K562 (cell line): ENCODE results near the gene A4GALT. TPM values are rescaled to one million over a fixed set of nuclear protein-coding genes. Genes with fewer than 3 reads are reported as not detected.

Source experiments
- ATAC-seq: fragments of 200-7000 bp; cut with Tn5 transposase; 3 replicates; pipeline ENCODE4 v1.9.1; 2020; ENCODE audit warnings: moderate library complexity
- Bru-seq: library from RNA; stranded (reverse); fragments of 400-500 nt; gene quantifications from one replicate; lab custom pipeline; 2021; lab: Mats Ljungman, UMichigan
- BruChase-seq, 2 experiments: library from RNA; stranded (reverse); fragments of 400-500 nt; gene quantifications; one replicate each; lab custom pipeline; 2021; lab: Mats Ljungman, UMichigan
- BruUV-seq: library from RNA; stranded (reverse); fragments of 400-500 nt; replicated peaks from 2 replicates; lab custom pipeline; 2021; lab: Mats Ljungman, UMichigan
- CTCF ChIA-PET: fragments of 300-600 bp; formaldehyde crosslinking; extraction: SDS; loops from one replicate; lab custom pipeline; 2021; ENCODE audit warnings: low intra/inter-chr PET ratio; lab: Yijun Ruan, JAX
- POLR2A ChIA-PET: fragments of 300-600, 350-650 bp; sonication (Branson Sonifier 250); formaldehyde crosslinking; extraction: SDS; loops from one replicate; lab custom pipeline; 2021; ENCODE audit warnings: antibody characterized with exemption, inconsistent platforms; lab: Yijun Ruan, JAX
- DNase-seq, 4 experiments: peaks; one replicate each; pipeline versions ENCODE4 v3.0.0 to v3.0.0-alpha.2; 2011 to 2018; ENCODE audit warnings: low spot score in 3 of 4, mixed read lengths in 3 of 4; ENCODE audit errors: extremely low read depth in 1 of 4
- FAIRE-seq: peaks from 2 replicates; lab custom pipeline; 2011; peaks lifted over from hg19 to GRCh38; lab: Jason Lieb, UNC
- H2AFZ ChIP-seq: 2 replicates; pipeline ENCODE4 v1.6.0; 2011; ENCODE audit warnings: low read depth, low read length, control low read depth, inconsistent platforms
- H3K27ac ChIP-seq: fragments of 200-600 bp; 3 replicates; pipeline ENCODE4 v1.8.0; 2011; ENCODE audit warnings: low read depth, mild to moderate bottlenecking, control low read depth, inconsistent platforms, low read length, moderate library complexity, mixed read lengths; ENCODE audit errors: extremely low read depth
- H3K27me3 ChIP-seq, 2 experiments: fragments of 300-600 bp in 1 of 2; 2 replicates in 1 of 2; 3 replicates in 1 of 2; pipeline versions ENCODE4 v1.6.0 to v1.8.0; 2011; ENCODE audit warnings: inconsistent platforms in 2 of 2, low read length in 2 of 2, mild to moderate bottlenecking in 1 of 2, mixed read lengths in 1 of 2, moderate library complexity in 1 of 2; ENCODE audit not compliant: control insufficient read depth in 2 of 2, insufficient read depth in 2 of 2
- H3K36me3 ChIP-seq: fragments of 300-600 bp; 3 replicates; pipeline ENCODE4 v1.8.0; 2011; ENCODE audit warnings: mild to moderate bottlenecking, low read length, inconsistent platforms; ENCODE audit not compliant: control insufficient read depth, insufficient read depth
- H3K4me1 ChIP-seq, 2 experiments: fragments of 200-600 bp in 1 of 2; replicated peaks in 1 of 2; 2 replicates in 1 of 2; 3 replicates in 1 of 2; pipeline versions ENCODE4 v1.5.1 to v1.8.0; 2011; ENCODE audit warnings: inconsistent platforms in 2 of 2, low read length in 2 of 2, mild to moderate bottlenecking in 1 of 2, mixed read lengths in 1 of 2, moderate library complexity in 1 of 2; ENCODE audit not compliant: control insufficient read depth in 2 of 2, insufficient read depth in 2 of 2
- H3K4me2 ChIP-seq: 2 replicates; pipeline ENCODE4 v1.6.1; 2011; ENCODE audit warnings: low read length, control low read depth, inconsistent platforms, mixed read lengths; ENCODE audit not compliant: insufficient read depth
- H3K4me3 ChIP-seq: fragments of 200-600 bp; sonication (generic), shearing (Covaris generic); 2 replicates; pipeline ENCODE4 v1.5.1; 2016; ENCODE audit warnings: control low read depth, inconsistent platforms
- H3K79me2 ChIP-seq: fragments of 200-600 bp; 3 replicates; pipeline ENCODE4 v1.8.0; 2011; ENCODE audit warnings: low read length, inconsistent platforms; ENCODE audit not compliant: control insufficient read depth, insufficient read depth
- H3K9ac ChIP-seq, 2 experiments: 2 replicates each; pipeline versions ENCODE4 v1.6.0 to v1.6.1; 2011; ENCODE audit warnings: low read depth in 2 of 2, low read length in 2 of 2, control low read depth in 1 of 2, inconsistent platforms in 1 of 2, mild to moderate bottlenecking in 1 of 2, mixed read lengths in 1 of 2; ENCODE audit not compliant: insufficient read depth in 1 of 2
- H3K9me1 ChIP-seq: one replicate; pipeline ENCODE4 v1.6.0; 2011; ENCODE audit warnings: inconsistent platforms, mild to moderate bottlenecking, low read length, moderate library complexity; ENCODE audit not compliant: control insufficient read depth, insufficient read depth
- H3K9me3 ChIP-seq: replicated peaks from 2 replicates; pipeline ENCODE4 v1.5.1; 2011; ENCODE audit warnings: low read depth, low read length, inconsistent platforms; ENCODE audit not compliant: control insufficient read depth, insufficient read depth
- H4K20me1 ChIP-seq: replicated peaks from 2 replicates; pipeline ENCODE4 v1.6.1; 2011; ENCODE audit warnings: low read length, inconsistent platforms, mixed read lengths; ENCODE audit not compliant: control insufficient read depth, insufficient read depth
- E2F1 ChIP-seq: sonication (generic); formaldehyde crosslinking; IDR thresholded peaks from 2 replicates; pipeline ENCODE4 v1.8.1; 2023; ENCODE audit warnings: mild to moderate bottlenecking, missing genetic modification reagents, moderate library complexity
- EP400 ChIP-seq: fragments of 450-650 bp; IDR thresholded peaks from 2 replicates; pipeline ENCODE4 v1.6.1; 2017; ENCODE audit warnings: antibody characterized with exemption, mild to moderate bottlenecking, moderate library complexity
- GATA2 ChIP-seq: sonication (generic); formaldehyde crosslinking; IDR thresholded peaks from 2 replicates; pipeline ENCODE4 v1.4.0; 2020; ENCODE audit warnings: mild to moderate bottlenecking, missing genetic modification reagents
- HLTF ChIP-seq: fragments of 450-650 bp; IDR thresholded peaks from 2 replicates; pipeline ENCODE4 v1.6.1; 2016
- HNRNPH1 ChIP-seq: fragments of 200-400 bp; formaldehyde crosslinking; optimal IDR thresholded peaks from 2 replicates; pipeline ENCODE3; 2017; ENCODE audit warnings: low read depth, mild to moderate bottlenecking, low read length, moderate library complexity
- ID3 ChIP-seq, 2 experiments: fragments of 250-450 bp in 1 of 2; fragments of 450-650 bp in 1 of 2; sonication (Bioruptor Pico) in 1 of 2; IDR thresholded peaks; 2 replicates each; pipeline versions ENCODE4 v1.6.1 to v1.8.0; 2016 to 2021; ENCODE audit warnings: mild to moderate bottlenecking in 2 of 2, moderate library complexity in 2 of 2, missing compliant biosample characterization in 1 of 2, missing genetic modification characterization in 1 of 2
- IFI16 ChIP-seq: fragments of 250-450 bp; sonication (Bioruptor Pico); IDR thresholded peaks from 2 replicates; pipeline ENCODE4 v2.1.2; 2022; ENCODE audit warnings: mild to moderate bottlenecking, inconsistent platforms
- TCF15 ChIP-seq: fragments of 250-450 bp; sonication (Bioruptor Pico); IDR thresholded peaks from 2 replicates; pipeline ENCODE4 v1.8.0; 2022; ENCODE audit warnings: moderate library complexity, mild to moderate bottlenecking, inconsistent platforms
- TOE1 ChIP-seq, 2 experiments: fragments of 450-650 bp in 1 of 2; sonication (generic) in 1 of 2; formaldehyde crosslinking in 1 of 2; IDR thresholded peaks; 2 replicates each; pipeline versions ENCODE4 v1.7.1 to v1.8.0; 2016 to 2022; ENCODE audit warnings: borderline replicate concordance in 2 of 2, mild to moderate bottlenecking in 2 of 2, antibody characterized with exemption in 1 of 2, inconsistent platforms in 1 of 2, low read depth in 1 of 2, missing genetic modification reagents in 1 of 2, moderate library complexity in 1 of 2
- ZBTB49 ChIP-seq: sonication (generic); formaldehyde crosslinking; IDR thresholded peaks from 2 replicates; pipeline ENCODE4 v1.8.0; 2022; ENCODE audit warnings: missing genetic modification reagents, mild to moderate bottlenecking, borderline replicate concordance
- ZNF764 ChIP-seq: fragments of 250-450 bp; sonication (Bioruptor Pico); IDR thresholded peaks from 2 replicates; pipeline ENCODE4 v1.4.0; 2020; ENCODE audit warnings: low read depth, mild to moderate bottlenecking, moderate library complexity
- WGBS: fragments of 100-300 bp; shearing (Covaris generic); methylation state at CpG from one replicate; pipeline ENCODE4 v1.1.6; 2016; ENCODE audit warnings: low coverage, mixed read lengths; ENCODE audit not compliant: insufficient coverage; ENCODE audit errors: missing lambda C conversion rate; 5-methylcytosine and 5-hydroxymethylcytosine counted together
- in situ Hi-C: fragments of 300-500 bp; cut with MboI; formaldehyde crosslinking; loops from 4 replicates; pipeline ENCODE4 v1.15.0; 2018; ENCODE audit warnings: inconsistent platforms, mixed read lengths
- intact Hi-C: fragments of 100-400 bp; cut with micrococcal nuclease; formaldehyde crosslinking; loops from 2 replicates; pipeline ENCODE4 v1.14.2; 2022
- long read RNA-seq, 3 experiments: library from polyadenylated mRNA in 2 of 3; library from RNA in 1 of 3; unstranded in 2 of 3; stranded (forward) in 1 of 3; transcript quantifications; one replicate each; pipeline ENCODE4 v2.0.0, GENCODE V29; 2019 to 2022
- polyA minus RNA-seq, 3 experiments: library from RNA; depleted of rRNA, polyadenylated mRNA; stranded (reverse); fragments of >200 nt; gene quantifications; 2 replicates each; pipeline ENCODE4 v1.2.3, GENCODE V29; 2011
- polyA plus RNA-seq, 8 experiments: library from polyadenylated mRNA; depleted of rRNA in 4 of 8; stranded (reverse) in 5 of 8; unstranded in 3 of 8; fragments of >200 nt; fragmentation: Nextera tagmentation in 2 of 8; fragmentation: Illumina TruSeq in 1 of 8; extraction: Ambion mirVana in 2 of 8; extraction: Trizol in 1 of 8; gene quantifications; 2 replicates each; pipeline versions ENCODE4 v1.2.1 to v1.2.3, GENCODE V29; 2011 to 2014; ENCODE audit warnings: inconsistent platforms in 1 of 8, missing spikeins in 1 of 8
- total RNA-seq, 7 experiments: library from RNA; depleted of rRNA in 6 of 7; stranded (reverse); fragments of >200 nt in 6 of 7; fragmentation: Illumina TruSeq in 2 of 7; extraction: Trizol in 2 of 7; gene quantifications; 2 replicates each; pipeline versions ENCODE4 v1.2.1 to v1.2.3, GENCODE V29; 2011 to 2021; ENCODE audit warnings: low replicate concordance in 1 of 7

A4GALT gene
- 1.2 TPM in 1 of 2 replicates, not detected in the other for total RNA-seq (2011; cell fraction: chromatin; rRNA removed; ENCODE audit: low replicate concordance)
- total RNA-seq (2011; cell fraction: nucleolus; rRNA removed), result 1.0 TPM in 1 of 2 replicates, not detected in the other
- not detected in 2 replicates for total RNA-seq (2011; cell fraction: nucleoplasm; rRNA removed)
- not detected in 2 replicates for total RNA-seq (2014; rRNA removed)
- total RNA-seq (2014; rRNA removed; fragmentation: Illumina TruSeq; extraction: Trizol), result not detected in 2 replicates
- not detected in 2 replicates for total RNA-seq (2015; rRNA removed; fragmentation: Illumina TruSeq; extraction: Trizol)
- 0.11 TPM in 1 of 2 replicates, not detected in the other for total RNA-seq (2021)
- polyA plus RNA-seq (2011; rRNA removed), result 0.07 and 0.27 TPM in 2 replicates
- polyA plus RNA-seq (2011; cell fraction: cytosol; rRNA removed), result 0.21 and 0.58 TPM in 2 replicates
- polyA plus RNA-seq (2011; cell fraction: nucleus; rRNA removed), result 0.06 and 0.17 TPM in 2 replicates
- not detected in 2 replicates for polyA plus RNA-seq (2012)
- polyA plus RNA-seq (2014; fragmentation: Illumina TruSeq; extraction: Trizol), result not detected in 2 replicates
- not detected for polyA plus RNA-seq (2014; fragmentation: Nextera tagmentation; extraction: Ambion mirVana)
- not detected in 2 replicates for polyA plus RNA-seq (2014; rRNA removed)
- 0.09 TPM in 1 of 2 replicates, not detected in the other for polyA minus RNA-seq (2011; rRNA and poly(A)+ RNA removed)
- polyA minus RNA-seq (2011; cell fraction: cytosol; rRNA and poly(A)+ RNA removed), result not detected in 2 replicates
- 0.11 and 0.40 TPM in 2 replicates for polyA minus RNA-seq (2011; cell fraction: nucleus; rRNA and poly(A)+ RNA removed)
- percentile 9 among the genes with signal in this experiment for Bru-seq, nascent RNA
- BruChase-seq, experiment 1, labeled RNA remaining after a 2-hour chase, result percentile 6 among the genes with signal in this experiment
- BruChase-seq, experiment 2, labeled RNA remaining after a 6-hour chase, result percentile 11 among the genes with signal in this experiment
- long read RNA-seq, experiment 1, result 0 reads
- long read RNA-seq, experiment 2, result 0 reads
- long read RNA-seq, experiment 3, result 0 reads

DNA sequence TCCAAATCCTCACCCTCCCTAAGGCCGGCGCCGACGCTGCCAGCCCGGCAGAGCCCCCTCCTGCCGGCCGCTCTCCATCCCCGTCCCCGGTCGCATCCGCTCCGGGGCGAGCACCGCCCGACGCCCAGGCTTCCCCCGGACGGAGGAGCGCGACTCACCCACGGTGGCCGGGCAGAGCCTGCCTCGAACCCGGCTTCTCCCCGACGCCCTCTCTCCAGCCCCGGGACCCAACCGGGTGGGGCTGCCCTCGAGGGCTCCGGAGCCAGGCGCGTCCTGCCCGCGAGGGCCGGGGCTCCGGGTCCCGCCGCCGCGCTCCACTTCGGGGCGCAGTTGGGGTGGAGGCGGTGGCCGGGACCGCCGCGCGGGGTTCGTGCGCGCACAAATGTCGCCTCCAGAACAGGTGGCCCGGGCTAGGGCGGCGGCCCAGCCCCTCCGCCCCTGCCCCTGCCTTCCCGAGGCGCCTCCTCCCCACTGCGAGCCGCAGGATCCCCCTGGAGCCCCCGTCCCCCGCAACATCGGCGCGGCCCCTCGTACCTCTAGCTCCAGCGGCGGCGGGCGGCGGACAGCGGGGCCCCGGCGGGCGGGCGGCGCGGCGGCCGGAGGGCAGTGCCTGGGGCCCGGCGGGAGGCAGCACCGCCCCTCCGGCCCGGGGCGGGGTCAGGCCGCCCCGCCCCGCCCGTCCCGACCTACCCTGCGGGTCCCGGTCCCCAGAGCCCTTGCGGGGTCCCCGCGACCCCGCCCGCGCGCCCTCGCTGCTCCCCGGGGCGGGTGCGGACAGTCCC, at the start of gene A4GALT:
A4GALT (minus strand) TSS at position 608 of the 782 bp plus-strand sequence. CDS start 26,919 bp downstream, outside the sequence.
- H3K27me3 ChIP-seq, result peaks cover 15 to 27% of the 10 kb centered on the region in 2 experiments; a peak in 4 of 5 replicates
- ATAC-seq, result peak; percentile 53; the same call in 2 of the 3 replicates
- no peak within 1 kb of the TSS for H3K27ac ChIP-seq
- H3K9ac ChIP-seq, result peak within 1 kb of the TSS in 1 of 2 experiments; percentile 17; a peak in 1 of 4 replicates
- no peak for FAIRE-seq
- 2% methylated on average over 22 of the region's 104 CpGs for WGBS
- ChIA-PET POLR2A (no interaction called here), CTCF (no interaction called here)
- H3K9me1 ChIP-seq, result peaks cover 5% of the 10 kb centered on the region
- peaks cover 5% of the 10 kb centered on the region; the same call in 1 of the 2 replicates for H4K20me1 ChIP-seq
- no peak within 1 kb of the TSS; the same call in 1 of the 2 replicates for H3K4me2 ChIP-seq
- no TSS peak for BruUV-seq
- no peaks in the 10 kb centered on the region for H3K36me3 ChIP-seq
- H2AFZ ChIP-seq, result no peak within 1 kb of the TSS
- no peaks in the 10 kb centered on the region for H3K79me2 ChIP-seq
- H3K4me3 ChIP-seq, result no peak within 1 kb of the TSS
- H3K9me3 ChIP-seq, result no peaks in the 10 kb centered on the region
- H3K4me1 ChIP-seq, result peaks cover 14 to 27% of the 10 kb centered on the region in 2 experiments; a peak in 4 of 5 replicates
- in situ Hi-C loops (no loop called here), intact Hi-C loops (no loop called here)
- peak in 2 of 4 experiments; percentile 68 for DNase-seq
- TF ChIP-seq HNRNPH1 (no peak), EP400 (no peak), E2F1 (CRISPR knock-in tag) (no peak), ZNF764 (no peak), HLTF (no peak), ID3 (CRISPR knock-in tag; IDR thresholded peaks at IDR 0.05) (no peak), ID3 (tag; IDR thresholded peaks at IDR 0.05) (no peak), IFI16 (no peak), TOE1 (IDR thresholded peaks at IDR 0.05; ENCODE audit: borderline replicate concordance) (no peak), TOE1 (CRISPR knock-in tag; IDR thresholded peaks at IDR 0.05; ENCODE audit: borderline replicate concordance, low read depth) (no peak), GATA2 (CRISPR knock-in tag) (no peak), ZBTB49 (CRISPR knock-in tag) (no peak), TCF15 (CRISPR knock-in tag) (no peak)
